Endothelial cell of umbilical vein (primary cell): ENCODE results near the gene PDE6B. TPM values are rescaled to one million over a fixed set of nuclear protein-coding genes. Genes with fewer than 3 reads are reported as not detected.

Experiments used
- BruUV-seq: library from RNA; stranded (reverse); fragments of 400-500 nt; replicated peaks from 2 replicates; lab custom pipeline; 2021; lab: Mats Ljungman, UMichigan
- CTCF ChIA-PET: fragments of 300-600, 350-600 bp; sonication (Branson Sonifier 250); formaldehyde crosslinking; loops from one replicate; lab custom pipeline; 2021; ENCODE audit warnings: antibody characterized with exemption, inconsistent platforms; lab: Charles Lee
- POLR2A ChIA-PET: fragments of 300-600, 350-600 bp; sonication (Branson Sonifier 250); formaldehyde crosslinking; loops from one replicate; lab custom pipeline; 2021; ENCODE audit warnings: antibody characterized with exemption, inconsistent platforms; lab: Charles Lee
- DNase-seq: peaks from one replicate; pipeline ENCODE4 v3.0.0-alpha.2; 2011; ENCODE audit warnings: low read depth, low spot score
- FAIRE-seq: peaks from 2 replicates; lab custom pipeline; 2011; peaks lifted over from hg19 to GRCh38; lab: Jason Lieb, UNC
- H2AFZ ChIP-seq: 2 replicates; pipeline ENCODE4 v1.6.0; 2012; ENCODE audit warnings: low read depth, low read length, control low read depth, inconsistent platforms
- H3K27ac ChIP-seq: 2 replicates; pipeline ENCODE4 v1.5.1; 2011; ENCODE audit warnings: low read depth, mild to moderate bottlenecking, control low read depth, low read length, moderate library complexity; ENCODE audit not compliant: insufficient read depth
- H3K27me3 ChIP-seq, 2 experiments: 2 replicates each; pipeline versions ENCODE4 v1.6.0 to v1.6.1; 2011; ENCODE audit warnings: low read length in 2 of 2, mixed read lengths in 1 of 2; ENCODE audit not compliant: control insufficient read depth in 2 of 2, insufficient read depth in 2 of 2
- H3K36me3 ChIP-seq, 2 experiments: 2 replicates in 1 of 2; 3 replicates in 1 of 2; pipeline ENCODE4 v1.5.1; 2011; ENCODE audit warnings: low read length in 2 of 2, mild to moderate bottlenecking in 1 of 2, moderate library complexity in 1 of 2; ENCODE audit not compliant: control insufficient read depth in 2 of 2, insufficient read depth in 2 of 2; ENCODE audit errors: extremely low read depth in 1 of 2
- H3K4me1 ChIP-seq: 3 replicates; pipeline ENCODE4 v1.5.1; 2011; ENCODE audit warnings: mild to moderate bottlenecking, low read length; ENCODE audit not compliant: control insufficient read depth, insufficient read depth; ENCODE audit errors: extremely low read depth
- H3K4me2 ChIP-seq: 2 replicates; pipeline ENCODE4 v1.6.1; 2011; ENCODE audit warnings: low read length, control low read depth, mixed read lengths; ENCODE audit not compliant: insufficient read depth
- H3K4me3 ChIP-seq, 3 experiments: fragments of 200-600 bp in 1 of 3; sonication (generic), shearing (Covaris generic) in 1 of 3; replicated peaks in 1 of 3; 2 replicates each; pipeline ENCODE4 v1.5.1; 2011 to 2016; ENCODE audit warnings: control low read depth in 3 of 3, low read length in 3 of 3, mild to moderate bottlenecking in 2 of 3, inconsistent platforms in 1 of 3, low read depth in 1 of 3, moderate library complexity in 1 of 3; ENCODE audit not compliant: insufficient read depth in 1 of 3
- H3K79me2 ChIP-seq: 2 replicates; pipeline ENCODE4 v1.6.0; 2012; ENCODE audit warnings: low read length, inconsistent platforms; ENCODE audit not compliant: control insufficient read depth, insufficient read depth
- H3K9ac ChIP-seq: replicated peaks from 2 replicates; pipeline ENCODE3; 2011; ENCODE audit warnings: low read length, control low read depth; ENCODE audit not compliant: insufficient read depth; ENCODE audit errors: extremely low read depth
- H3K9me1 ChIP-seq: replicated peaks from 3 replicates; pipeline ENCODE4 v1.6.0; 2011; ENCODE audit warnings: mild to moderate bottlenecking, low read length; ENCODE audit not compliant: control insufficient read depth, insufficient read depth; ENCODE audit errors: extremely low read depth
- H3K9me3 ChIP-seq: replicated peaks from 2 replicates; pipeline ENCODE4 v1.5.1; 2012; ENCODE audit warnings: low read length, inconsistent platforms; ENCODE audit not compliant: control insufficient read depth, insufficient read depth
- H4K20me1 ChIP-seq: replicated peaks from 2 replicates; pipeline ENCODE3; 2011; ENCODE audit warnings: mild to moderate bottlenecking, low read length; ENCODE audit not compliant: control insufficient read depth, insufficient read depth; ENCODE audit errors: extremely low read depth
- FOS ChIP-seq: IDR thresholded peaks from 2 replicates; pipeline ENCODE4 v1.6.1; 2011; ENCODE audit warnings: mild to moderate bottlenecking, low read length, moderate library complexity, borderline replicate concordance; ENCODE audit not compliant: insufficient read depth
- GATA2 ChIP-seq: IDR thresholded peaks from 2 replicates; pipeline ENCODE4 v1.7.0; 2011; ENCODE audit warnings: low read depth, mild to moderate bottlenecking, moderate library complexity, mixed read lengths, low read length; ENCODE audit not compliant: insufficient read length, insufficient read depth
- MYC ChIP-seq: IDR thresholded peaks from one replicate; pipeline ENCODE4 v1.6.1; 2011; ENCODE audit warnings: mild to moderate bottlenecking, low read depth, low read length
- POLR2AphosphoS5 ChIP-seq: IDR thresholded peaks from 2 replicates; pipeline ENCODE4 v1.6.1; 2012; ENCODE audit warnings: low read depth, mild to moderate bottlenecking, control low read depth, low read length, moderate library complexity; ENCODE audit not compliant: insufficient read depth
- dilution Hi-C: fragments of 300-500 bp; cut with MboI; formaldehyde crosslinking; loops from one replicate; pipeline ENCODE4 v1.15.0; 2019; ENCODE audit warnings: low sequenced_read_pairs; ENCODE audit not compliant: extremely low pct_ligation_motif_present
- intact Hi-C: fragments of 100-400 bp; cut with micrococcal nuclease; formaldehyde crosslinking; loops from one replicate; pipeline ENCODE4 v1.10.0; 2022
- polyA plus RNA-seq, 4 experiments: library from polyadenylated mRNA; depleted of rRNA in 3 of 4; stranded (reverse) in 3 of 4; unstranded in 1 of 4; fragments of >200 nt; gene quantifications; 2 replicates each; pipeline versions ENCODE4 v1.2.1 to v1.2.3, GENCODE V29; 2011 to 2012; ENCODE audit warnings: missing spikeins in 1 of 4
- total RNA-seq: library from RNA; stranded (reverse); gene quantifications from 2 replicates; pipeline ENCODE4 v1.2.3, GENCODE V29; 2021
- TF ChIP-seq, protein P1 (sequence below), 2 donors: IDR thresholded peaks; 1 replicate in 1 of 2; 2 replicates in 1 of 2; pipeline ENCODE4 v1.5.1; 2011; ENCODE audit warnings: low read length in 2 of 2, mild to moderate bottlenecking in 2 of 2, moderate library complexity in 2 of 2, control low read depth in 1 of 2, inconsistent platforms in 1 of 2, low read depth in 1 of 2; ENCODE audit not compliant: insufficient read depth in 1 of 2; ENCODE audit errors: extremely low read depth in 1 of 2

The PDE6B gene
- total and polyA plus RNA-seq, 2 donors (not counting 3 experiments of a cell fraction or from before 2014, with no cell fraction given) = 0.77 to 1.8 TPM

GRCh38 chr4:663438-664428 is 38.4 kb downstream of the PDE6B start:
- H3K4me2 ChIP-seq = peak overlapping the region; percentile 39

More at GRCh38 chr4:663438-664428, 38.4 kb downstream of the PDE6B start:
- H3K9me1 ChIP-seq = no peaks in the 10 kb centered on the region
- no peaks in the 10 kb centered on the region for H3K79me2 ChIP-seq
- H3K9me3 ChIP-seq = no peaks in the 10 kb centered on the region
- FAIRE-seq (no peak), DNase-seq (no peak)
- no peaks in the 10 kb centered on the region for H3K36me3 ChIP-seq
- peak overlapping the region in 1 of 3 experiments; percentile 38 for H3K4me3 ChIP-seq
- CTCF ChIA-PET = no interaction called here
- H3K27me3 ChIP-seq = peaks cover 0 to 5% of the 10 kb centered on the region in 2 experiments
- POLR2A ChIA-PET = no interaction called here
- TF ChIP-seq GATA2 = no peak
- TF ChIP-seq, protein P1, sequence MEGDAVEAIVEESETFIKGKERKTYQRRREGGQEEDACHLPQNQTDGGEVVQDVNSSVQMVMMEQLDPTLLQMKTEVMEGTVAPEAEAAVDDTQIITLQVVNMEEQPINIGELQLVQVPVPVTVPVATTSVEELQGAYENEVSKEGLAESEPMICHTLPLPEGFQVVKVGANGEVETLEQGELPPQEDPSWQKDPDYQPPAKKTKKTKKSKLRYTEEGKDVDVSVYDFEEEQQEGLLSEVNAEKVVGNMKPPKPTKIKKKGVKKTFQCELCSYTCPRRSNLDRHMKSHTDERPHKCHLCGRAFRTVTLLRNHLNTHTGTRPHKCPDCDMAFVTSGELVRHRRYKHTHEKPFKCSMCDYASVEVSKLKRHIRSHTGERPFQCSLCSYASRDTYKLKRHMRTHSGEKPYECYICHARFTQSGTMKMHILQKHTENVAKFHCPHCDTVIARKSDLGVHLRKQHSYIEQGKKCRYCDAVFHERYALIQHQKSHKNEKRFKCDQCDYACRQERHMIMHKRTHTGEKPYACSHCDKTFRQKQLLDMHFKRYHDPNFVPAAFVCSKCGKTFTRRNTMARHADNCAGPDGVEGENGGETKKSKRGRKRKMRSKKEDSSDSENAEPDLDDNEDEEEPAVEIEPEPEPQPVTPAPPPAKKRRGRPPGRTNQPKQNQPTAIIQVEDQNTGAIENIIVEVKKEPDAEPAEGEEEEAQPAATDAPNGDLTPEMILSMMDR (IDR thresholded peaks at IDR 0.05; ENCODE audit: extremely low read depth in 1 of 2, insufficient read depth in 1 of 2, low read depth in 1 of 2, low read length in 2 of 2) = no peak
- TF ChIP-seq MYC = no peak
- TF ChIP-seq POLR2AphosphoS5 = peak; percentile 17
- TF ChIP-seq FOS = no peak
- no peaks in the 10 kb centered on the region for H3K4me1 ChIP-seq
- H2AFZ ChIP-seq = peak overlapping the region; percentile 84
- intact Hi-C loops = no loop called here
- no peak overlapping the region for H3K27ac ChIP-seq
- dilution Hi-C loops = no loop called here
- H4K20me1 ChIP-seq = no peaks in the 10 kb centered on the region
- no TSS peak for BruUV-seq
- H3K9ac ChIP-seq = no peak overlapping the region
